ENCODE data around the gene ZNF521.
A peak's percentile ranks its signal among the peaks of the same experiment; 100 is the strongest.

Gene ZNF521

DNA sequence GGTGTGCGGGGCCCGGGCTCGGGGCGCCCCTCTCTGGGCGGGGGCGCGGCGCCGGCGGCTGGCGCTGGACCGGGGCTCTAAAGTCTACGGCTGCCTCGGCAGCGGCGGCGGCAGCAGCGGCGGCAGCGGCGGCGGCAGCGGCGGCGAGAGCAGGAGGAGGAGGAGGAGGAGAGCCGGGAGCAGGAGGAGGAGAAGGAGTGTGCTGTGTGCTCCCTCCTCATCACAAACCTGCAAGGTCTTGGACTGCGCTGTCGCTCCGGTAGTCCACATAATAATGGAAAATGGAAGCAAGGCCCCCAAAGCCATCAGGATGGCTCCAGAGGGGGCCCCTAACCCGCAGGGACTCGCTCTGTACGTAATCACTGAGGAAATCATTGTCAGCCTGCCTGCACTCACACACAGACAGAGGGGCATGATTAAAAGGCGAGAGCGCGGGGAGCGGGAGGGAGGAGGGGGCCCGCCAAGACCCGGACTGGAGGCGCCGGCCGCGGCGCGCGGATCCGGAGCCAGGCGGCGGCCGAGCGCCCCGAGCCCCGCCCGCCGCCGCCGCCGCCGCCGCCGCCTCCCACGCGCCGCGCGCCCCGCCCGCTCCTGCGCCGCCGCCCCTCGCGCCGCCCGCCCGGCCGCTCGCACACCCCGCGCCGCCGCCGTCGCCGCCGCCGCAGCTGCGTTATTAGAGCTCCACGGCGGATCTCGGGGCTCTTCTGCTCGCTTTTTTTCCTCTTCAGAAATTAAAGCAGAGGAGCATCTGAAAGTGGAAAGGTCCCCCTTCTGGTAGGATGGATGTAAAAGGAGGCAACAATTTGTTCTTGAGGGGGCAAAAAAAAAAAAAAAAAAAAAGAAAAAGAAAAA, at the start of gene ZNF521:
TSS of gene ZNF521 (minus strand) at position 390 of the 852 bp plus-strand sequence. CDS start 1,220 bp downstream, outside the sequence.
- DNase-seq, result peak in 55 of 56 donors; percentile 20 to 89 (median 80)

DNA sequence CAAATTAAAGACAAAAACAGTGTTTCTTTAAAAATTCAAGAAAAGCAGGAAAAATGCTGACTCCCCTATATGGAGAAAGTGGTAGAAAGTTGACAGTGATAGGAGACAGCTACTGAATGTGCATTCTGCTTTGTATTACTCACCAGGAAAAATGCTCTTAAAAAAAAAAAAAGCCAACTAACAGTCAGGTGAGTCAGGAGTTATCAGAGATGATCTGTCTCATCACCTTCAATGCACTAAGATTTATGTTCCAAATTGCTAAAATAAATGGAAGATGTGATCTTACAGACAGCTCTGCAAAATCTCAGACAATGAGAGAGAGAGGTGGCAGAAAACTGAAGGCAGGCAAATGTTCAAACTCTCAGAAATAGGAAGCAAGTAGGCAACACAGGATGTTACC, 47.6 kb upstream of the ZNF521 start:
- DNase-seq, result no peak

DNA sequence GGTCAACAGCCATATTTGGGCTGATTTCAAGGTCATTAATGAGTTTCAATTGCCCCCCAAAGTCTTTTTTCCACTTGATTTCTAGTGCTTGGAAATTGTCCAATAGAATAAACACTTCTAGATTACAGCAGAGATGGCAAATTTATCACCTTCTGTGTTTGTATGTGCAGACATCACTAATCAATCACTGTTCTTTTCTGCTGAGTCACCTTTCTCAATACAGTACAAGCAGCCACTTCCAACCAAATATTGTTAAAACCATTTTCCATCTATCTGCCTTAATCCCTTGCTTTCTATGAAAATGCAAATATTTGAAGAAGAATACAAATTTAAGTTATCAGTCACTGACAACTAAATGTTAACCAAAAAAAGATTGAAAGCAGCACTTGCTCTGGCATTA, 40.2 kb upstream of the ZNF521 start:
- no peak for DNase-seq

DNA sequence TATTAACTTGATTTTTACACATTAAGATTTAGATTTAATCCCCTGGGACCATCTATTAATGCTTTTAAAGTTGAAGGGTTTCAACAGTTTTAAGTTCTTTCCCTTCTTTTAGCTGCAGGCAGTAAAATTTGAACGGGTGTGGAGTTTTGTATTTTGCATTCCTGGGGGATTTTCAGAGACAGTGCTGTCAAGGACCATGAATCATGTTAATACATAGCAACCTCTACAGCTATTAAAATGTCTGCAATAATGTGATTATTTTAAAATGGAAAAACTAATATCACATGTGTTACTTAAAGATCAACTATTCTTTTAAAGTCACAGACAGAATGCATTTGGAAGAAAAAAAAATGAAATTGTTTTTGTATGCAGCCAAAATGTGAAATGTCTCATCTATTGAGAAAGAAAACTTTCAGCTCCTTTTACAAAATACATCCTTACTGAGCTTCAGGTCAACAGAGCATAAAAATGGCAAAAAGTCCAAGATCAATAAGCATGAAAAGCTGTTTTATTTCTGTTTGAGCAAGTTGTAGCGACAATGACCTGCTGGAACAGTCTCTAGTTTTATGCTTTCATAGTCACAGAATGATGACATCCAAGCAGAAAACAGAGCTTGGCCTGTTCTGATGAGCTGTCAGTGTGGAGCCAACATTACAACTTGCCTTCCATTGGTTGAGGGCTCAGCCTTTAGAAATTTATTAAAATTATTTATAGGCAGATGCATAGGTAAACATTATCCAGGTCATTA, 21.6 kb upstream of the ZNF521 start:
- no peak for DNase-seq

DNA sequence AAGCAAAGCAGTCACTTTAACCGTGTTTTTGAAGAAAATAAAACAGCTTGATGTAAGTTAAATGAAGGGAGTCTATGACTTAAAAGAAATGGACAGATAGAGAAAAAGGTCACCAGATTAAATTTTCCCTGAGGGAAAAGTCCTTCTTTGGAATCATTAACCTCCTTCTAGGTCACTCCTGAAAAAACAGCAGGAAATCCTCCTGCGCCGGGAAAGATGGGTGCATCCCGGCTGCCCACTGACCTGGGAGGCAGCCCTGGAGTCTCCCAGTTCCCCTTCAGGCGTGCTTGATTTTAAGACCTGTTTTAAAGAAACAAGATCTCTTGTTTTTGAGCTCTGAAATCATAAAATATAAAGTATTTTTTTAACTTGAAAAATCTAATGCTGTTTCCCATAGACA, 18.4 kb upstream of the ZNF521 start:
- no peak for DNase-seq

DNA sequence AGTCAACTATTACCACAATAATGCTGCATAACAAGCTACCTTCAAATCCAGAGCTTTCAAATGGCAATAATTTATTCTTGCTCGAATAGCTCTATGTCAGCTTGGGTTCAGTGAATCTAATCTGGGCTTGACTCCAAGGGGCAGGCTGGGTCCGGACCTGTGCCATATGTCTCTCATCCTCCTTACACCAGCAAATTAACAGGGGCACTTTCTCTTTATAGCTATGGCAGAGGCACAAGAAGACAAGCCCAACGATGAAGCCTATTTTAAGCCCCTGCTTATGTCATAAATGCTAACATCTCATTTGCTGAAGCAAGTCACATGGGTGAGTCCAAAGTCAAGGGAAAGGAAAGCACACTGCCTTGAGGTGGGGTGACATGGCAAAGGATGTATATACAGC, 13.3 kb upstream of the ZNF521 start:
- DNase-seq, result no peak

DNA sequence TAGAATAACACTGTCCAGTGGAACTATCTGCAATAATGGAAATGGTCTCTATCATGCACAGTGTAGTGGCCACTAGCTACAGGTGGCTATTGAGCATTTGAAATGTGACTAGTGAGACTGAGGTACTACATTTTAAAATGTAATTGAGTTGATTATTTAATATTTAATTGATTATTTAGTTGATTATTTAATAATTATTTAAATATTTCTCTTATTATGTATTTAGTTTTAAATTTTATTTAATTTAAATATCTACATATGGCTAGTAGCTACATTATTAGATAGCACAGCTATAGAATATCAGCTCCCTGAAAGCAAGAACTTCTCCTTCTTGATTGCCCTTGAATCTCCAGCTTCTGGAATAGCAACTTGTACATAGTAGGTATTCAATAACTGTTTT, 12.8 kb upstream of the ZNF521 start:
- no peak for DNase-seq

DNA sequence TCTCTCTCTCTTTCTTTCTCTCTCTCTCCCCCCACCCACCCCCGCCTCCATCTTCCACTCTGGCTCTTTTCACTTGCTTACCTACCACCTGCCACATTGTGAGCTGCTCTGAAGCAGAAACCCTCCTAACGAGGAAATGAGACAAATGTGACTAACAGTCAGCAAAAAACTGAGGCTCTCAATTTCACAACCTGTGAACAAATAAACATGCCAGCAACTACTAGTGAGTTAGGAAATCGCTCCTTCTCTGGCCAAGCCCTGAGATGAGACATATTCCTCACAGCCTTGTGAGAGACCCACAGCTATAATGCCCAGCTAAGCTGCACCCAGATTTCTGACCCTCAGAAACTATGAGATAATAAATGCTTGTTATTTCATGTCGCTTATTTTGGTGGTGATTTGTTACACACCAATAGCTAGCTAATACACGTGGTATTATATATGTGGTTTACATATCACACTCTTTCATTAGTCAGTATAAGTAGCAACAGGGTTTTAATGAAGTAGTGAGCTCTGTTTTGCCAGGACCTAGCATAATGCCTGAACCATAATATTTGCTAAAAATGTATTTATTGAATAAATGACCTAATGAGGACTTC, 8.4 kb upstream of the ZNF521 start:
- no peak for DNase-seq

DNA sequence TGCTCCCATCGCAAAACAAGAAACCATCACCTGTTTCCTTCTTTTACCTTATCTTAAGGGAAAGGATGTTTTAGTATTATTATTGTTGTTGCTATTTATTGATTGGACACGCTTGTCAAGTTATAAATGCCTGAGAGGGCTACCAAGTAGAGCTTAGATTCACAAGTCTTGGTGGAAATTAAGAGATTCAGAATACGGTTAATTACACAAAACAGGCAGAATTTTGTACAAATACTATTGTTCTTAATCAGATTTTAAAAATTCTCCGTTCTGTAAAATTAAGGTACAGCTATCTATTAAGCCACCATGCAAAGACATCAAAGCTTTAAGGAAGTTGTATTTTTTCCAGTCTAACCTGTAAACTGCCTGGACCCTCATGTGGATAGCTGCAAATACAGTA, 1.1 kb upstream of the ZNF521 start:
- DNase-seq, result no peak

DNA sequence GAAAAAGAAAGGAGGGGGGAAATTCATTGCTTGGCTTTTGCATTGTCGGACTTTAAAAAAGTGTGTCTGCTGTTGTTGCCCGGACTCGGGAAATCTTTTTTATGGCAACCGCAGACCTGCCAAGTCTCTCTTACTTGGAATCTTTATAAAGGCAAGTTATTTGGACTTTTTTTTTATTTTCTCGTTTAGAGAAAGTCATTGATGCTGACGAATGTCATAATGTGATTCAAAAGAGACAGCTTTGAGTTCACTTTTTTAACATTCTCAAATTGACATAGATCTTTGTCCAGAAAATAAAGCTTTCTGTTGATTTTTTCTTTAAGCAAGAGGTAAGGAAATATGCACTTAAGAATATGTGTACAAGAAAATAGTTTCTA, 651 bp upstream of the ZNF521 start:
- DNase-seq, result no peak

DNA sequence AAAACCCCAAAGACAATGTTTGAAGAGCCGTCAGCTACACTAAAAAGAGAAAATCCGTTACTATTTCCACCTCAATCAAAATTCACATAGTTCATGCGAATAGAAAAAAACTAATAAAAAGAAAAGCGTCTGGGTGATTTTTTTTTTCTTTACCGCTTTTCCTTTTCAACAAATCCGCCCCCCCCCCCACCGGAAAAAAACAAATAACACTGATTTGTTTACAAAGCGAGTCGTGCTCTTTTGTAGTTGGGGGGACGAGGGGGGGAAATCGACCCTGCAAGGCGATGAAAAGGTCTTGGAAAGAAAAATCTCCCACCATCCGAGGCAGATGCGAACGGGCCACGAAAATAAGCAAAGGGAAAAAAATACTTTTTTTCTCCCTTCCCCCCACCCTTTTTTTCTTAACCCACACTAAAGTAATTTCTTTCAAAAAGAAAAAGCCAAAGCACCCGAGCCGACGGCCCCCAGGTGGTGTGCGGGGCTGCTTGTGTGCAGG, 638 bp downstream of the ZNF521 start:
- peak in 2 of 56 donors; percentile 14 to 15 for DNase-seq

DNA sequence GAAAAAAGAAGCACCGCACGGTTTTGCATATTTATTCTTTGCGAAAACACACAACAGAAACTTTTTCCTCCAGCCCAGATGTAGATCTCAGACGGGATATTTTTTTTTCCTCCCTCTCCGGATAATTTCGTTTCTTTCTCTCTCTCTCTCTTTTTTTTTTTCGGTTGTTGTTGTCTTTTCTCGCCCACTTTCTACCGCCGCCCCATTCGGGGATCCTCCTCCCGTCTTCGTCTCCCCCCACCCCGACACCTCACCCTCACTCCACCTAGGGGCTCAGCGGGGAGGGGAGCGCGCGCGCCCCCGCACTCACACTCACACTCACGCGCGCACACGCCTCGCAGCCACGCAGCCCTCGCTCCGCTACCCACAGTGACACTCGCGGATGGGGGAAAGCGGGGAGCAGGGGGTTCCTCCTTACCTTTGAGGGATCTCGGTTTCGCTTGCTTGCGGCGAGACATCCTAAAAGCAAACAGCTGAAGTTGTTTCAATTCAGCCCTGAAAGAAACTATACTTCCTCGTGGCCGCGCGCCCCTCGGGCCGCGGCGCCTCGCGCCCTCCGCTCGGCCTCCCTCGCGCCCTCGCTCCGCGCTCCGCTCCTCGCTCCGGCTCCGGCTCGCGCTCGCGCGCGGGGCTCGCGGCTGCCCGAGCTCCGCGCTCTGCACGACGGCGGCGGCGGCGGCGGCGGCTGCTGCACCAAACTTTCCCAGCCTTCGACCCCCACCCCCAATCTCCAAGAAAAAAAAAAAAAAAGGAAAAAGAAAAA, 1.3 kb downstream of the ZNF521 start:
- DNase-seq, result peak in 48 of 56 donors; percentile 3 to 68 (median 36)

DNA sequence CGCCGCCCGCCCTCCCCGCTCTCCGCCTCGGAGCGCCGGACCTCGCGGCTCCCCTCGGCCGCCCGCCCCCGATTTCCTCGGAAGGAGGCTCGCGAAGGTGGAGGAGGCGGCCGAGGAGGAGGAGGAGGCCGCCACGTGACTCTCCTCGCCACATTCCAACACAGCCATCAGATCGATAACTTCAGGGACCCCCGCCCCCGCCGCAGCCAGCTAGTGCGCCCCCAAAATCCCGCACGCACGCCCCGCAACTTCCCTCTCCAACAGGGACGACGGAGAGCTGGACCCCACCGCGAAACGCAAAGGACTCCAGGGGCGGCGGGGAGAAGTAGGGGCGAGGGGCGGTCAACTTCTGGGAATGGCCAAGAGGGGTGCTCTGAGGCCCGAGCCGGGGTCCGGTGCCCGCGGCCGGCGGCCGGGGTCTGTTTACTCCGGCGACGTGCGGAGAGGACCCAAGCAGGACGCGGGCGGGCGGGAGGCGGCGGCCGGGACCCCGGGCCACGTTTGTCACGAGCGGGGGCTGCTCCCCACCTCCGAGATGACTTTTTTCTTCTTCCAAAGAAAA, 2.0 kb downstream of the ZNF521 start:
- DNase-seq, result peak in 34 of 56 donors; percentile 11 to 57 (median 30)

DNA sequence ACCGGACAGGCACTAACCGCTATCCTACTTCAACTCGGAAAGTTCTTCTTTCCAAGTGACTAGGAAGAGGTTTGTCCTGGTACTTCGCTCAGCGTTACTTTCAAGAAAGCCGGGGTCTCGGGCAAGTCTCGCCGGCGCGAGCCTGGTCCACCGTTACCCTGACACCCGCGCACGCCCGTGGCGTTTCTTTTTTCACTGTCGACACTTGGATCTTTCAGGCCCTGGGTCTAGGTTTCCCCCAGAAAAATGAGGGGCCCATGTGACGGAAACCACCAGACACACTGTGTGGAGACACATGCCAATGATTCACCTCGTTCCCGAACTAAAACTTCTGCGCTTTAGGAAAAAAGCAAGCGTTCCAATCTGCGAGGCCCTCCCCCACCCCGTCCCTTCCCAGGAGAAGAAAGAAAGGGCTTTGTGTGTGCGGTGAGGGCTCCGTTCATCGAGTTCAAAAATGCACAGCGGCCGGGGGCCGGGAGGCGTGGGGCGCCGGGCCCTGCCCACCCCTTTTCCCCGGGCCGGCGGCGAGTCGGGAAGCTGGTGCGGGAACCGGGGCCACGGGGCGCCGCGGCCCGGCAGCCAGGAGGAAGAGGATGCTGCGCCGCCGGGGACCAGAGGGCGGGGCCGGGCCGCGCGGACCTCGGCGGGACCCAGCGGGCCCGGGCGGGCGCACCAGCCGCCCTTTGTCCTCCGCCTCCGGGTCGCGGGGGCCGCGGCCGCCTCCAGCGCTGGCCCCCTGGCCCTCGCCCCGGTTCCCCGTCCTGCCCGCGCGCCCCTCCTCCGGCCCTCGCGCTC, 2.6 kb downstream of the ZNF521 start:
- DNase-seq, result peak in 52 of 56 donors; percentile 9 to 75 (median 42)

DNA sequence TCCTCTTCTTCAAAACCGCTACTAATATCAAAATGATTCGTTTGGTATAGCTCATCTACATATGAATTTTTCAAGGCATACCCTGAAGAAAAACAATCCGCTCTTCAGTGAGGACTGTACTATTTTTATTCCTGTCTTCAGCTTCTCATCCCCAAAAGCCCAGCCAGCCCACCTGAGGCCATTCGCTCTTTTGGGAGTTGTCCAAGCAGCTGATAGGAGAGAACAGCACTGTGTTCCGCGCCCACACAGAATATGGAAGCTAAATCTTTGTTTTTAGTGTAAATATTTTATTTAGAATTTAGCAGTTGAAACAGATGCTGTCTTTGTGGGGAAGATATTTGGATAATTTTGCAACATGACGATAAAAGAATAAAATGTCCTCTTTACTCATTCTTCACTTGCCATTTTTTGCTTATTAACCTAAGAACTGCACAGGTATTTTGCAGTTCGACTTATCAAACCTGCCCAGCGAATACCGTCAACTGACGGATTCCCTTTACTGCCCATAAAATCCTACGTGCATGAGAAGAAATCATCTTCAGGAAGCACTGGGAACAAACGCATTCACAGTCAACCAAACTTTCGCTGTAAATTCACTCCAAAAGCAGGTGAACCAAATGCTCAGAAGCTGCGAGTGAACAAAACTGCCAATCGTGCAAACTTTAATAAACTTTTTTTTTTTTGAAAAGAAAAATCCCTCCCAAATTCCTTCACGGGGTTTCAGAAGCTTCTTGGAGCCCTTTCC, 3.4 kb downstream of the ZNF521 start:
- no peak for DNase-seq

DNA sequence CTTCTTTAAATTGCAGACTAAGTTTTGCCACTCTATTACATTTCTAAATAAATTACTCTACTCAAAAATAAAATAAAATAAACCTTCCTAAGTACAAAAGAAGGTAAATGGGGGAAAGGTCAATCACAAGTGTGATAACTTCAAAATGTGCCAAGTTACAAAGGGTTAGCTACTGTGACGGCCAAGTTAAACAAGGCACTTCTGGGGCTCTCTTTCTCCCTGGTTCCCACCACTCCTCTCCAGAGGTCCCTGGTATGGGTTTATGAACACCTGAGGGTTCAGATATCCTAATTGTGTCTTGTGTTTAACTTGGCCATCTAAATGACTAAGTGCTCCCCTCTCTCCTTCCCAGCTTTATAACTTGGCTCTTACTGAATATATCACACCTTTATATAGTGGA, 5.4 kb downstream of the ZNF521 start:
- DNase-seq, result no peak

DNA sequence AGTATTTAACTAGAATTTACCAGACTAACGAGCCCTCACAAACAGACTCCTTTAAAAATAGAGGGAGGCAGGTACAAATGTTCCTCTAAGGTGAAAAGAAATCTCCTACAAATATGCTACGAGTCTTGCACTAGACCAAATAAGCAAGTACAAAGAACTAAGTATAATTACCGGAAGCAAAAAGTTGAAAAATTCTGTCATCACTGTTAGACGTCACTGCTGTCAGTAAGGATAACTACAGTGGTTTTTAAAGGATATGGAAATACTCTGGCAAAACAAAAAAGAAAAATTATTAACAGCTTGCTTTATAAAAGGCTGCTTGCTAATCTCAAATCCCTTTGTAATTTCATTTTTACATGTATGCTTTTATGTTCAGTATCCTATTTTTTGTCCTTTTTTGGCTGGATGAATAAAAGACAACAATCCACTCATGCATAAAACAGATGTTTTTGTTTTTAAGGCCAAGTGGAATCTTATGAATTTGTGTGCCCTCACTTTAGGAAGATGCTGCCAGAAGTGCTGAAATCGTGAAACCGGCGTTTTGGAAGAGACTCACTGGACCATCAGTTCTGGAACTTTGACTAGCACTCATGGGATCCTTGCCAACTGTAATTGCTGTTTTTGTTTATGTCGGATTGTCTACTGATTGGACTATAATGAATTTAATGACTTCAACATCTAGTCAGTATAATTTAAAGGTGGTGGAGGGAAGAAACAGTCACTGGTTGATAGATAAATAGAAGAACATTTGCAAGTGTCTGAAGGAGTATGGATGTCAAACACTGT, 6.7 kb downstream of the ZNF521 start:
- DNase-seq, result no peak

DNA sequence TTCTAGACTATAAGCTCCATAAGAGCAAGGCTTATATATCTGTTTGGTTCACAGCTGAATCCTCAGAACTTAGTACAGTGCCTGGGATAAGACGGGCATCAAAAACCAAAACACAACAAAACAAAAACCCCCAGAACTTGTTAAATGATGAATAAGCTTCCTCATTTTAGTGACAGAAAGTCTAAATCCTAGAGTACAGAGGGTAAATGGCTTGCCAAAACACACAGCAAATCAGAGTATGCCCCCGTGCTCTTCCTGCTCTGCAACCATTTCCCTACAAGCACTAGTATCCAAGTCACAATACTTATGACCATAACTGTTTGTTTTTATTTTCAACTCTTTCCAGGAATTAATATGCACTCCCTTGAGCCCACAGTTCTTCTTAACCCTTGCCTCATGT, 10.1 kb downstream of the ZNF521 start:
- DNase-seq, result no peak

DNA sequence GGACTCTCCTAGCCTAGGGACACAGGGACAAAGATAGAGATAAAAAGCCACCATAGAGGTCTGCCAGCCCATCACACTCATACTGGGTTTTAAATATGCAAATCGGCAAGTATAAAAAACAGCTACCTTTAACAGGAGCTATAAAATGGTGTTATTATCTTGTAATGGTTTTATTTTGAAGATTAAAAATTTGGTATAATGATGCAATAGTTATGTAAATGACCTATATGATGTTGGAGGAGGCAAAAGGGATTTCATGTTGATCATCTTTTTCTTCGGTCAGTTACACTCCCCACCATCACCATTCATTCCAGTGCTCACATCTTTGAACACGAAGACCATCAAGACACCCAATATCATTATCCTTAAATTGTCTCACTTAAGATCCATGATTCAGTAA, 11.2 kb downstream of the ZNF521 start:
- DNase-seq, result no peak
